NCI-H446 treated with DMSO at 0.1 percent for 48 hours (cell line): ENCODE results near the gene ZNF662.
"Not testable (repeated sequence)": the region's sequence is repeated elsewhere in the genome, so short reads cannot be mapped to it uniquely, and the experiment has no call there.

ENCODE experiments used
- DNase-seq: peaks from one replicate; lab custom pipeline; 2025; lab: John Stamatoyannopoulos, UW

ZNF662 gene

DNA sequence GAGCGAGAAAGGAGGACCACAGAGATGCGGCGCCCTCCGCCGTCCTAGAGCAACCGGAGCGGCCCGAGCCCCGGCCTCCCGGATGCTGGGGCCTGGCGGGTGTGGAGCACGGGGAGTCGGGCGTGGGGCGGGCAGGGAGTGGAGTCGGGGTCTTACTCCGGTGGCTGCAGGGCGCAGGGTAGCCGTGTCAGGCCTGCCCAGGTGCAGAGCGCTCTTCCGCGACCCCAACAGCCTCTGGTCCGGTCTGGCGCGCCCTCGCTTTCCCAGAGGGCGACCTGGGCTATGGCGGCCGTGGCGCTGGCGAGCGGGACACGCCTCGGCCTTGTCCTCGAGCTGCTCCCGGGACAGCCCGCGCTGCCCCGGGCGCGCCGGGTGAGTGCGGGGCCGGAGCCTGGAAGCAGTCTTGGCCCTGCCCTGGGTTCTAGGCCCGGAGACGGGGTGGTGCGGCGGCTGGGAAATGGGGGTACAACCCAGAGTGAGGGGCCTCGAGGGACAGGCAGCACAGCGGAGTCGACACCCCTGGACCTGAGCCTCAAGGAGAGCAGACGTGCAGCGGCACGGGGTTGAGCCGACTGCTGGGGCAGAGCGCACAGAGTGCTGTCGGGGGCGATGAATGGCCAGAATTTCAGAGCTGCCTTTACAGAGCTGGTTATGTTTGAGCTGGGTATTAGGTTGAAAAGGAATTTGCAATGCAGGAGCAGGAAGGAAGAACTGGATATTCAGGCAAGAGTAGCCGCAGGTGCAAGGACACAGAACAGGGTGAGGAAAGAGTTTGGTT lies at the start of gene ZNF662:
Gene ZNF662, plus strand, starts transcription at position 73 of the 778 bp plus-strand sequence. CDS start 1,973 bp downstream, outside the sequence.
- no peak for DNase-seq

GRCh38 chr3:42856544-42856943 lies 49.4 kb upstream of the ZNF662 start:
- no peak for DNase-seq

GRCh38 chr3:42864321-42864950 lies 41.5 kb upstream of the ZNF662 start:
- DNase-seq: no peak

GRCh38 chr3:42865256-42865655 lies 40.7 kb upstream of the ZNF662 start:
- no peak for DNase-seq

GRCh38 chr3:42867138-42867537 lies 38.8 kb upstream of the ZNF662 start:
- no peak for DNase-seq

- DNase-seq: no peak
Observed at GRCh38 chr3:42868841-42869240, 37.1 kb upstream of the ZNF662 start.

DNA sequence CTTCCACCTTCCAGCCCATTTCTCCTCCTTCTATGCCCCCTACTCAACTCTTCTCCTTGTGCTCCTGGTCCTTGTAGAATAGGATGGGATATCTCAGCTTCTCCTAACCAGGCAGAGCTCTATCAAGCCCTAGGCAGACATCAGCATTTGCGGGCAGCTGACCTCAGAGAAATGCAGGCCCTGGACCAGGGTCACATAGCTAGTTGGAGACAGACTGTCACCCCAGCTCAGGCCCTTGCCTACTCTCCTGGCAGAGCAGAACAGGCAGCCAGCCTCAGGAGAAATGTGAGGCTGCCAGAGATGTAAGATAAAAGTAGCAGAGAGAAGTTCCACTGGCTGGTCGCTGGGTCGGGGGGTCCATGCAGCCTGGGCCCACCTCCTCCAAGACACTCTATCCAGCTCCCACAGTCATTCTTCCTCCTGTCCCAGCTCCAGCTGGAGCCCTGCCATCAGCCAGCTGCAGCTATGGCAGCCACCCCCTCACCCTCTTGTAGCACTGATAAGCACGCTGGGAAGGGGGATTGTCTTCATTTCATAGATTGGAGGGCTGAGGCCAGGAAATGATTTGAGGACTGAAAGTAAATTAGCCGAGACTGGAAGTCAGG lies 34.2 kb upstream of the ZNF662 start:
- DNase-seq: no peak

DNA sequence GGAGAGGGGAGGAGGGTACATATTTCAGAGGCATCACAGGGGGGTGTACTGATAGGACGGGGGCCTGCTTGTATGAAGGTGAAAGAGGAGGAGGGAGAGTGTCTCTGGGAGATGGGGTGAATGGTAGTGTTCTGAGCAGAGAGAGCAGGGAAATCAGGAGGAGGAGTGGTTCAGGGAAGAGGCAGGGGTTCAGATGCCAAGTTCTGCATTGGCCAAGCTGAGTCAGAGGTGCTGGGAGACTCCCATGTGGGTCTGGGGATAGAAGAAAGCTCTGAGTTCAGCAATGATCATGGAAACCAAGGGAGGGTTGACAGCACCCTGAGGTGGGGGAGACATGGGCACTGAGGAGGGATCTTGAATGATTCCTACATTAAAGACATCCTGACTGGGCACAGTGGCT lies 33.2 kb upstream of the ZNF662 start:
- no peak for DNase-seq

DNA sequence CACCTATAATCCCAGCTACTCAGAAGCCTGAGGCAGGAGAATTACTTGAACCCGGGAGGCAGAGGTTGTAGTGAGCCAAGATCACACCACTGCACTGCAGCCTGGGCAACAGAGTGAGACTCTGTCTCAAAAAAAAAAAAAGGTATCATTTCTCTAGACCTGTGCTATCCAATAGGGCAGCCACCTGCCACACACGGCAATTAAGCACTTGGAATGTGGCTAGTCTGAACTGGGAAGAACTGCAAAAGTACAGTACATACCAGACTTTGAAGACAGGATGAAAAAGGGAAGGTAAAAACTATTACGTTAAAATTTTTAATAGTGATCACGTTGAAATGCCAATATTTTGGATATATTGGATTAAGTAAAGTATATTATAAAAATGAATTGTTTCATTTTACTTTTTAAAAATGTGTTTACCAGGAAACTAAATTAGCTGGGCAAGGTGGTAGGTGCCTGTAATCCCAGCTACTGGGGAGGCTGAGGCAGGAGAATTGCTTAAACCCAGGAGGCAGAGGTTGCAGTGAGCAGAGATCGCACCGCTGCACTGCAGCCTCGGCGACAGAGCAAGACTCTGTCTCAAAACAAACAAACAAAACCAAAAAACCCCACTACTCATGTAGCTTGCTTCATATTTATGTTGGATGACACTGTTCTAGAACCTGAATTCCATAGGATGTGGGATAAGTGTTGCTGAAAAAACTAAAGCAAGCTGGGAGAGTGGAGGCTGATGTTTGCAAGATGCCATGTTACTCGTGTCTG lies 32.5 kb upstream of the ZNF662 start:
- DNase-seq: no peak

- DNase-seq: no peak
Observed at GRCh38 chr3:42874749-42875148, 31.2 kb upstream of the ZNF662 start.

- DNase-seq: no peak
Observed at GRCh38 chr3:42875325-42876151, 30.4 kb upstream of the ZNF662 start, which contains the start of gene CYP8B1. Gene CYP8B1 (minus strand): TSS chr3:42875879. CDS start chr3:42875816, 63 bp downstream.

DNA sequence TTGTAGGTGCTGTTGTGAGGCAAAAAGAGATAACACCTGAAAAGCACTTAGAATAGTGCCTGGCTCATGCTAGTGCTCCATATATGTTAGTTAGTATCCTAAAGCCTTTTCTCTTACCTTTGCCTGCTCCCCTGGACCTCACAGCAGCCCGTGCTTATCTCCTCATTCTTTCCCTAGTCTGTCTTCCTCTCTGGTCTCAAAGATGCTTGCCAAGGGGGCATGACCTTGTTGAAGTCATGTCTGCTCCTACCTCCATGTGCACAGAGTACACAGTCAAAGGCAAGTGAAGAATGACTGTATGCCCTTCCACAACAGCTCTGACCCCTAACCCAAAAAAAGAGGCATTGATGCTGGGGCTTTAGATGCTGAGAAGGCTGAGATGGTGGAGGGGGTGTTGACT lies 29.5 kb upstream of the ZNF662 start:
- no peak for DNase-seq

- no peak for DNase-seq
Observed at GRCh38 chr3:42876940-42877720, 28.8 kb upstream of the ZNF662 start.

GRCh38 chr3:42877881-42878280 lies 28.1 kb upstream of the ZNF662 start:
- no peak for DNase-seq

GRCh38 chr3:42880183-42880582 lies 25.8 kb upstream of the ZNF662 start:
- no peak for DNase-seq

DNA sequence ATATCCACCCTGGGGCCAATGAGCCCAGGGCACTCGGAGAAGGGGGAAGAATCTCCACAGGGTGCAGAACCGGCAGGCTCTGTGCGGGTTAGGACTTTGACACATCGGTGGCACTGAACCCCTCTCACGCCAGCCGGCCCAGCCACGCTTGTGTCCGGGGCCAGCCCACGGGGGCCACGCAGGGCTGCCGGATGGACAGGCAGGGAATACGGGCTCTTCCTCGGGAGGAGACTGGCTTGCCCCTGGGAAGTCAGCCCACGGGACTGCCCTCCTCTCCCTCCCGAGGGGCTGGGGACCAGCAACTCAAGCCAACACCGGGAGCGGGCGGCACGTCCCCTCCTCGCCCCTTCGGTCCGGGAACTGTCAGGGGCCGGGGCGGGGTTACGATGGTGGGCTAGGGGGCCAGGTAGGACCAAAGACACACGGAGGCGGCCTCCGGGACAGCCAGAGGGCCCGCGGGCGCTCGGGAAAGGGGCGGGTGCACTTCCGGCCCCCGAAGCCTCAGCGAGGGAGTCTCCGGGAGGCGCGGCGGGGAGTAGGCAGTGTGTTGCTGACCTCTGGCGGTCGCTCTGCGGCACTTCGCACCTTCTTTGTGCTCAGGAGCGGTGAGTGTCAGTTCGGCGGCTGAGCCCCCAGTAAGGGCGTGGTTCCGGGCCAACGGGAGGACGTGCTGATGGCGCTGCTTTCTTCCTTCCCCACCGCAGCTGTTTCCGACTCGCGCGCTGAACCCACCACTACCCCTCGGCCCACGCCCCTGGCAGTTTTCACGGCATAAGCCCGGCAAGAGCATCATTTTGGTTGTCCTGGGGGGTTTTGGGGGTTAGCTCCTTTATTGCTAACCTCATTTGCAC lies 25.1 kb upstream of the ZNF662 start:
- peak; percentile 35 for DNase-seq

- not testable (repeated sequence) for DNase-seq
Observed at GRCh38 chr3:42883251-42883930, 22.6 kb upstream of the ZNF662 start.

DNA sequence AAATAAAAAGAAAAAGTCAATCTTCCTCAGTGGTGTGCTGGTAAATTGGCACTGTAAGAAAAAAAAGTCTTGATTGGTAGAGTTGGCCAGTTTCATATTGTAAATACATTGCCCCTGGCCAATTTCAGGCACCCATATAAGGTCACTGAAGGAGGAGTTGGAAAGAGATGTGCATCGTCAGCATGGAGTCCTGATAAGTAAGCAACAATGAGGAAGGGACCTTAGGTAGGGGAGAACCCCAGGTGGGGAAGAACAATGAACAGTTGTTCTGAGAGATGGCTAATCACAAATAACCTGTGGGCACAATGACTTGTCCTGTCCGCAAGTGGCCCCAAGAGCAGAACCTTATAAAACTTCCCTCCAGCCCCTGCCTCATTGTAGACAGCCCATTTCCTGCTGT lies 21.6 kb upstream of the ZNF662 start:
- no peak for DNase-seq

DNA sequence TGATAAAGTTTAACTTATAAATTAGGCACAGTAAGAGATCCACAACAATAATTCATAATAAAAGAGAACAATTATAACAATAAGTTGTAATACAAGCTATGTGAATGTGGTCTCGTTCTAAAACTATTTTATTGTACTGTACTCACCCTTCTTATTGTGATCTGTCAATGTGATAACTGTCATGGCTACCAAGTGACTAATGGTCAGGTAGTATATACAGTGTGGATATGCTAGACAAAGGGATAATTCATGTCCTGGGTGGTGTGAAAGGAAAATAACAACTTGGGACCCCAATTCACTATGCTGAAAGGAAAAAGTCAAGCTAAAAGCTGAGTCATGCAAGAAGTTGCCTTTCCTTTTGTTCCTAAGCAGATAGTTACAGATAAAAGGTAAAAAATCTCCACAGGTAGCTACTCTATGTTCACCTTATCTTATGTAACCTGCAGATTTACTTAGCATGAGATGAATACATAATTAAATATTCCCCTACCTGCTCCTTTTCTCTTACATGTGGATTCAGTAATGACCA lies 19.6 kb upstream of the ZNF662 start:
- DNase-seq: no peak
